ENCODE measurements around the gene NUP50. TPM values are rescaled to one million over a fixed set of nuclear protein-coding genes. Genes with fewer than 3 reads are reported as not detected.
A peak's percentile ranks its signal among the peaks of the same experiment; 100 is the strongest.

NUP50 gene
- total RNA-seq, 1 experiment from 2014 or later = 134 TPM

DNA sequence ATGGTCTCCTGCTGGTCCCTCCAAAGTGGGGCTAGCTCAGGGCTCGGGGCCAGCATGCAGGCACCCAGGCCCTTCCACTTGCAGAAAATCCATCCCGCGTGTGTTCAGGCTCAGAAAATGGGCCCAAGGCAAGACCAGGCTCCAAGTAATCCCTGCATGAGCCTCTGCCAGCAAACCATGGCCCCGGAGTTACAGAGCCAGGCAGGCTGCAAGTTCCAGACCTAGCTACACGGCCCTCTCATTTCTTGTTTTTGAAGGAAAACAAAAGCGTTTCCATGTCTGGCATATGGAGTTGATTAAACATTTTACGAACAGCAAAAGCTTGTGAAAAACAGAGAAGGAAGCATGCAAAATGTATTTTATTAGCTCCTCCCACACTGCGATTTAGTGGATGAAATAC is 47.3 kb downstream of the NUP50 start:
- Mint-ChIP-seq H3K4me1 (peaks cover 13 to 44% of the 10 kb centered on the region in 2 experiments), H3K4me3 (no peak overlapping the region), H3K27ac (0 out of 7 replicates have a peak overlapping the region, but pooled peaks of 1 of the 3 experiments have one; percentile 14), H3K9me3 (no peaks in the 10 kb centered on the region), H3K27me3 (ENCODE audit: low read depth) (no peaks in the 10 kb centered on the region; the same call in none of the 2 replicates), H3K36me3 (ENCODE audit: insufficient read depth in 1 of 3, low read depth in 3 of 3) (peaks cover under 1 to 18% (median 3%) of the 10 kb centered on the region in 3 experiments)
- no peak overlapping the region for H4K8ac ChIP-seq (replicated peaks; ENCODE audit: insufficient read length, low read depth, low read length)
- H2BK5ac ChIP-seq (ENCODE audit: insufficient read length, low read length) = no peak overlapping the region
- no peak overlapping the region for H2BK15ac ChIP-seq (ENCODE audit: low read depth, low read length)
- no peak overlapping the region for H3K4ac ChIP-seq (ENCODE audit: low read depth, low read length)
- H2BK120ac ChIP-seq (ENCODE audit: low read depth, low read length, poor library complexity, severe bottlenecking) = no peak overlapping the region
- H3K4me1 ChIP-seq (ENCODE audit: insufficient read depth, low read length) = 0 out of 2 replicates have a peak, but pooled peaks cover 2% of the 10 kb centered on the region
- no peak overlapping the region for H3K56ac ChIP-seq (ENCODE audit: insufficient read length, low read depth, low read length)
- TF ChIP-seq, protein P1, sequence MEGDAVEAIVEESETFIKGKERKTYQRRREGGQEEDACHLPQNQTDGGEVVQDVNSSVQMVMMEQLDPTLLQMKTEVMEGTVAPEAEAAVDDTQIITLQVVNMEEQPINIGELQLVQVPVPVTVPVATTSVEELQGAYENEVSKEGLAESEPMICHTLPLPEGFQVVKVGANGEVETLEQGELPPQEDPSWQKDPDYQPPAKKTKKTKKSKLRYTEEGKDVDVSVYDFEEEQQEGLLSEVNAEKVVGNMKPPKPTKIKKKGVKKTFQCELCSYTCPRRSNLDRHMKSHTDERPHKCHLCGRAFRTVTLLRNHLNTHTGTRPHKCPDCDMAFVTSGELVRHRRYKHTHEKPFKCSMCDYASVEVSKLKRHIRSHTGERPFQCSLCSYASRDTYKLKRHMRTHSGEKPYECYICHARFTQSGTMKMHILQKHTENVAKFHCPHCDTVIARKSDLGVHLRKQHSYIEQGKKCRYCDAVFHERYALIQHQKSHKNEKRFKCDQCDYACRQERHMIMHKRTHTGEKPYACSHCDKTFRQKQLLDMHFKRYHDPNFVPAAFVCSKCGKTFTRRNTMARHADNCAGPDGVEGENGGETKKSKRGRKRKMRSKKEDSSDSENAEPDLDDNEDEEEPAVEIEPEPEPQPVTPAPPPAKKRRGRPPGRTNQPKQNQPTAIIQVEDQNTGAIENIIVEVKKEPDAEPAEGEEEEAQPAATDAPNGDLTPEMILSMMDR (conservative IDR thresholded peaks at IDR 0.05) = no peak
- no peak overlapping the region for H2BK20ac ChIP-seq (ENCODE audit: low read depth, low read length, poor library complexity, severe bottlenecking)
- H3K23me2 ChIP-seq (ENCODE audit: insufficient read length, low read depth, low read length, poor library complexity, severe bottlenecking) = no peaks in the 10 kb centered on the region
- no peaks in the 10 kb centered on the region; the same call in 1 of the 2 replicates for H3K79me2 ChIP-seq (ENCODE audit: insufficient read depth, low read length)
- H3K9me3 ChIP-seq (ENCODE audit: control insufficient read depth, low read depth, low read length) = no peaks in the 10 kb centered on the region
- H3K14ac ChIP-seq (ENCODE audit: insufficient read depth, low read length) = no peak overlapping the region
- WGBS (ENCODE audit: extremely low coverage, insufficient read length, low lambda C conversion rate) = no CpG with 5 or more reads among the region's 8 CpGs
- no peak overlapping the region for H3K18ac ChIP-seq (ENCODE audit: insufficient read length, low read depth, low read length)
- H4K20me1 ChIP-seq (ENCODE audit: control insufficient read depth, insufficient read depth, insufficient read length) = no peaks in the 10 kb centered on the region
- H3K4me2 ChIP-seq (ENCODE audit: insufficient read depth, insufficient read length, low read length) = no peak overlapping the region
- H3K79me1 ChIP-seq (ENCODE audit: insufficient read depth, low read depth, low read length, poor library complexity, severe bottlenecking) = no peaks in the 10 kb centered on the region
- H3K23ac ChIP-seq (ENCODE audit: insufficient read length, low read depth, low read length) = no peak overlapping the region
- no peak overlapping the region for H3K9ac ChIP-seq (ENCODE audit: extremely low read depth, insufficient read length, low read length)
- H4K91ac ChIP-seq (ENCODE audit: insufficient read length, low read depth, low read length) = no peak overlapping the region
- H2BK12ac ChIP-seq (ENCODE audit: insufficient read length, low read depth, low read length) = no peak overlapping the region
- no peak overlapping the region for H2AK5ac ChIP-seq (ENCODE audit: insufficient read length, low read length)
- no peak for DNase-seq
- no peak overlapping the region for H4K5ac ChIP-seq (ENCODE audit: insufficient read length, low read depth, low read length)
- no peak overlapping the region for H3T11ph ChIP-seq (ENCODE audit: low read length)
- no peak overlapping the region for H3K27ac ChIP-seq (ENCODE audit: insufficient read length, low read depth, low read length)
- H3K27me3 ChIP-seq (ENCODE audit: insufficient read depth, low read length) = no peaks in the 10 kb centered on the region
- H2AFZ ChIP-seq (ENCODE audit: low read length) = no peak overlapping the region
